Calu3 (cell line): Measurements from ENCODE around the gene MCTP1. TPM values are rescaled to one million over a fixed set of nuclear protein-coding genes. Genes with fewer than 3 reads are reported as not detected.

Experiments used
- BruUV-seq: library from RNA; stranded (reverse); fragments of 400-500 nt; replicated peaks from 2 replicates; lab custom pipeline; 2021; lab: Mats Ljungman, UMichigan
- CTCF ChIA-PET: fragments of 300-600 bp; sonication (Branson Sonifier 250); formaldehyde crosslinking; loops from one replicate; lab custom pipeline; 2022; ENCODE audit warnings: antibody characterized with exemption; lab: Charles Lee
- DNase-seq: peaks from one replicate; pipeline ENCODE4 v3.0.0; 2022
- H3K27ac Mint-ChIP-seq: one replicate; pipeline ENCODE4 v1.8.0; 2022; ENCODE audit warnings: mixed read lengths; ENCODE audit not compliant: unreplicated experiment
- H3K27me3 Mint-ChIP-seq: one replicate; pipeline ENCODE4 v1.8.0; 2022; ENCODE audit warnings: mixed read lengths; ENCODE audit not compliant: unreplicated experiment
- H3K36me3 Mint-ChIP-seq: one replicate; pipeline ENCODE4 v1.8.0; 2022; ENCODE audit warnings: mild to moderate bottlenecking, moderate library complexity, mixed read lengths; ENCODE audit not compliant: insufficient read depth, unreplicated experiment
- H3K4me1 Mint-ChIP-seq: one replicate; pipeline ENCODE4 v1.8.0; 2022; ENCODE audit warnings: mild to moderate bottlenecking, low read depth, mixed read lengths; ENCODE audit not compliant: unreplicated experiment
- H3K4me3 Mint-ChIP-seq: one replicate; pipeline ENCODE4 v1.8.0; 2022; ENCODE audit warnings: mild to moderate bottlenecking, low read depth, moderate library complexity, mixed read lengths; ENCODE audit not compliant: unreplicated experiment
- H3K9me3 Mint-ChIP-seq: one replicate; pipeline ENCODE4 v1.8.0; 2022; ENCODE audit warnings: low read depth, mixed read lengths; ENCODE audit not compliant: unreplicated experiment
- CTCF ChIP-seq: fragments of 200-600 bp; IDR thresholded peaks from one replicate; pipeline ENCODE4 v1.8.0; 2022; ENCODE audit warnings: antibody characterized with exemption; ENCODE audit not compliant: unreplicated experiment
- intact Hi-C: fragments of 100-400 bp; cut with micrococcal nuclease; formaldehyde crosslinking; loops from one replicate; pipeline ENCODE4 v1.10.0; 2022; ENCODE audit not compliant: unreplicated experiment
- total RNA-seq: library from RNA; stranded (reverse); gene quantifications from 2 replicates; pipeline ENCODE4 v1.2.3, GENCODE V29; 2022

Gene MCTP1
- total RNA-seq, 1 experiment from 2014 or later, result 28.4 TPM

- peaks cover 9% of the 10 kb centered on the region for H3K4me1 Mint-ChIP-seq
- intact Hi-C loops, result loop anchor here (1.0 kb wide), 1 partner anchor 270 kb away; no protein-coding TSS in a partner anchor
- H3K27me3 Mint-ChIP-seq, result peaks cover 27% of the 10 kb centered on the region
- no peaks in the 10 kb centered on the region for H3K36me3 Mint-ChIP-seq
- BruUV-seq, result no TSS peak
- H3K27ac Mint-ChIP-seq, result no peak overlapping the region
- CTCF ChIA-PET, result no interaction called here
- H3K4me3 Mint-ChIP-seq, result no peak overlapping the region
- no peaks in the 10 kb centered on the region for H3K9me3 Mint-ChIP-seq
- TF ChIP-seq CTCF, result no peak
- DNase-seq, result no peak
Observed at GRCh38 chr5:95238560-95239325, 46.2 kb downstream of the MCTP1 start.

- H3K9me3 Mint-ChIP-seq, result no peaks in the 10 kb centered on the region
- H3K4me1 Mint-ChIP-seq, result peaks cover 9% of the 10 kb centered on the region
- peaks cover 13% of the 10 kb centered on the region for H3K27me3 Mint-ChIP-seq
- intact Hi-C loops, result no loop called here
- no peak for TF ChIP-seq CTCF
- CTCF ChIA-PET, result no interaction called here
- H3K27ac Mint-ChIP-seq, result no peak overlapping the region
- no TSS peak for BruUV-seq
- no peak overlapping the region for H3K4me3 Mint-ChIP-seq
- no peak for DNase-seq
- H3K36me3 Mint-ChIP-seq, result no peaks in the 10 kb centered on the region
Observed at GRCh38 chr5:95237324-95237723, 47.6 kb downstream of the MCTP1 start.

GRCh38 chr5:95235439-95235982, 49.4 kb downstream of the MCTP1 start:
- no TSS peak for BruUV-seq
- Mint-ChIP-seq H3K36me3 (no peaks in the 10 kb centered on the region), H3K27me3 (peaks cover 13% of the 10 kb centered on the region), H3K9me3 (no peaks in the 10 kb centered on the region), H3K4me1 (peaks cover 9% of the 10 kb centered on the region), H3K4me3 (no peak overlapping the region), H3K27ac (no peak overlapping the region)
- TF ChIP-seq CTCF, result no peak
- DNase-seq, result no peak
- intact Hi-C loops, result no loop called here
- CTCF ChIA-PET, result no interaction called here

- CTCF ChIA-PET, result no interaction called here
- H3K4me1 Mint-ChIP-seq, result no peaks in the 10 kb centered on the region
- BruUV-seq, result no TSS peak
- H3K9me3 Mint-ChIP-seq, result no peaks in the 10 kb centered on the region
- no peak for TF ChIP-seq CTCF
- no peak overlapping the region for H3K27ac Mint-ChIP-seq
- intact Hi-C loops, result no loop called here
- H3K36me3 Mint-ChIP-seq, result no peaks in the 10 kb centered on the region
- no peaks in the 10 kb centered on the region for H3K27me3 Mint-ChIP-seq
- H3K4me3 Mint-ChIP-seq, result no peak overlapping the region
- no peak for DNase-seq
Observed at GRCh38 chr5:95229646-95230045, 55.2 kb downstream of the MCTP1 start.
